NCI-H524 treated with DMSO at 0.1 percent for 48 hours (cell line): ENCODE results near the gene MRPL32.

Experiments used
- DNase-seq: peaks from one replicate; lab custom pipeline; 2025; lab: John Stamatoyannopoulos, UW

The MRPL32 gene

DNA sequence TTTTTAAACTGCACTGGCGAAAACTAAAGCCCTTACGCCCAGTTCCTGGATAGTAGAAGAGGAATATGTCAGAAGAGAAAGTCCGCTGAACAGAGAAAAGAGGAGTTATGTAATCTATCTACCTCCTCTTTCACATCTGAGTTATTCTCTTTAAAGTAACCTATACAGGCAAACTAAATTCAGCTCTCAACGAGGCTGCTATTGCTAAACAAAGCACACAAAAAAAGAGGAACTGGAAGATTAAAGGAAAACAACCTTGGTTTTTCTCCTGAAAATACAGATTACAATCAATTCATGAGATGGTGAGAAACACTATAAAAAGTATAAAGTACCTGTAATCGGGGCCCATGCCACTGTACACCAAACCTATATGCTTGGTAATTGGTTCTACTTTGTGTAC is 6.0 kb upstream of the MRPL32 start:
- DNase-seq: no peak

DNA sequence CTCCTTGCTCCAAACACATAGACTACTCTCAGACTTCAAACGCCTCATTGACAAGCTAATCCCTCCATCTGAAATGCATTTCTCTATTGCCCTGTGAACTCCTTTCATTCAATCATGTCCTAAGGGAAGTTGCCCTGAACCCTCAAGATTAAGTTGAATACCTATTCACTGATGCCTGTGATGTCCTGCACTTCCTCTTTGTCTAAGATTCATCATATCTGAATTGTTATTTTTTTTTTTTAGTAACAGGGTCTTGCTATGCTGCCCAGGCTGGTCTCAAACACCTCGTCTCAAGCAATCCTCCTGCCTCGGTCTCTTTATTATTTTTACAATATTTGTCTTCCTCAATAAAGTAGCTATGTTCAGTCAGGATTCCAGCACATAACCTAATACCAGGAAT is 3.4 kb upstream of the MRPL32 start:
- DNase-seq: no peak

GRCh38 chr7:42929449-42929848 is 2.7 kb upstream of the MRPL32 start:
- DNase-seq: no peak

DNA sequence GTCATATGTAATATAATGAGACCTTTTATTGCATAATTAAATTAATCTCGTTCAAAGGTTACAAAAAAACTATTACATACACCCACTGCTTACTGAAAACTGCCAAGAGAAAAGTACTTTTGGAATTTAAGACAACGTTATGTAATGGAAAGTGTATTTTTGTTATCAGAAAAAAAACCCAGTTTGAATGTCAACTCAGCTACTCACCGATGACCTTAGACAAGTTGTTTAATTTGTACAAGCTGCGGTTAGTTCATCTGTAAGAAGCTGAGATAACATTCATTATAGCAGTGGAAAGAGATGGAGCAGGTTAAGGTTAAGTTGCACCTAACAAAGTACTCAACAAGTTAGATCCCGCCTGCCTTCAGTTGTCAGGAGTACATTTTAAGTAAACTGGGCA is 1.3 kb upstream of the MRPL32 start:
- no peak for DNase-seq

GRCh38 chr7:42931447-42931833 is 736 bp upstream of the MRPL32 start:
- no peak for DNase-seq

- DNase-seq: no peak
Observed at GRCh38 chr7:42932811-42933591, 825 bp downstream of the MRPL32 start.

DNA sequence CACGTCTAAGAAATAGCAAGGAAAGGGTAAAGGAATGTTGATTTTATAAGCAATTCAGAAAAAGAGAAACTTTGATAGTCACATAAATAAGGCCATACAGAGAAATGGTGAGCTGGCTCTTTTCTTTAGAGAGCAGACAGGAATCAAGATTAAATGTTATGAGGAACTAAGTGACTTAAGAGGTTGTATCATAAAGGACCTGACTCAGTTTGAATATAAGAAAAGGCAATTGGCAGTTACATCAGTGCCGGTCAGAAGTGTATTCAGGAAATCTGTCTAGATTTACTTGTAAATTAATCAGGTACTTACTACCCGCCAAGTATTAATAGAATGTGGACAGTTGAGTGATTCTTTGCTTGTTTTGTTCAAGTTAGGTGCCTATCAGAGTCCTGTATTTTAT is 2.1 kb downstream of the MRPL32 start:
- no peak for DNase-seq

DNA sequence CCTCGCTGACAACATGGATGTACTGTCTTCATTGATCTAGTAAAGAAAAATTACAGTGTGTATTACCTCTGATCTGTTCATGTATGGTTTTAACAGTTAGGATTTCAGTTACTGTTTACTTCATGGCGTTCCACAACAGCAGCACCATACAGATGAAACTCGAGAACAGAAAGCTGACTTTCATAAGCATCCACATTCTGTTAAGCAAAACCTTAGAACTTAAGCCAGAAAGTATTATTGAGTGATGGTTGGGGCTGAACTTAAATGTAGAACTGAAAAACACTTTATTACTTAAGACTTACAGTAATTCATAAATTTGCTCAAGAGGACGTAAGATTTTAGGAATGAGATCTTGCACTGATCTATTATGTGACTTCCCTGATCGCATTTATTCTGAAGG is 3.7 kb downstream of the MRPL32 start:
- no peak for DNase-seq

- DNase-seq: no peak
Observed at GRCh38 chr7:42939457-42940240, 7.5 kb downstream of the MRPL32 start.

- no peak for DNase-seq
Observed at GRCh38 chr7:42940985-42941847, 9.0 kb downstream of the MRPL32 start.

- DNase-seq: no peak
Observed at GRCh38 chr7:42945821-42946626, 13.8 kb downstream of the MRPL32 start.

DNA sequence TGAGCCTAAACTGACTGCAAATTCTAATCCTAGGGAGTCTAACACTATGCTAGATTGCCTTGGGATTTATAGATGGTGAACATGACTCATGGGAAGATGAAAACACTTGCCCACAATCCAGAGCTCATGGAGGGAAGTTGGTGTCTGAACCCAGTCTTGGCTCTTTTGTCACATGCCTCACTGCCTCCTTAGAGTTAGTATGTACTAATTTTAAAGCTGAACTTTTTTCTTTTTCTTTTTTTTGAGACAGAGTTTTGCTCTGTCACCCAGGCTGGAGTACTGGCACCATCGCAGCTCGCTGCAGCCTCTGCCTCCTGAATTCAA is 14.4 kb downstream of the MRPL32 start:
- DNase-seq: no peak

GRCh38 chr7:42947521-42947920 is 15.3 kb downstream of the MRPL32 start:
- no peak for DNase-seq

DNA sequence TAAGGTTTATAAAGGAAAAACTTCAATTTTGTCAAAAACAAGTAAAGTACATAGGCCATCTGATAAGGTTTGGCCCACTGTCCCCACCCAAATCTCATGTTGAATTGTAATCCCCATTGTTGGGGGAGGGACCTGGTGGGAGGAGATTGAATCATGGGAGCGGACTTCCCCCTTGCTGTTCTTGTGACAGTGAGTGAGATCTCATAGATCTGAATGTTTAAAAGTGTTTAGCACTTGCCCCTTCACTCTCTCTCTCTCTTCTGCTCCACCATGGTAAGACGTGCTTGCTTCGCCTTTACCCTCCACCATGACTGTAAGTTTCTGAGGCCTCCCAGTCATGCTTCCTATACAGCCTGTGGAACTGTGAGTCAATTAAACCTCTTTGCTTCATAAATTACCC is 18.2 kb downstream of the MRPL32 start:
- no peak for DNase-seq

DNA sequence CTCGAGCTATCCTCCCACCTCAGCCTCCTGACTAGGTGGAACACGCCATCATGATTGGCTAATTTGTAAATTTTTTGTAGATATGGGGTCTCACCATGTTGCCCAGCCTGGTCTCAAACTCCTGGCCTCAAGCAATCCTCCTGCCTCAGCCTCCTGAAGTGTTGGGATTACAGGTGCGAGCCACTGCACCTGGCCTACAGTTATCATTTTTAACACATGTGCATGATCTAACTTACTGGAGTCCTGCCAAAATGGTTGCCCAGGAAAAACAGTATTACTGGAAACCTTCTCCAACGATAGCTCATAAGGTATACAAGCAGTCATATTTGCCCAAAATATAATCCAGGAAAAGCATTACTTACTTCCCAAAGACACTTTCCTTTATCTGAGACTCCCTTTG is 20.2 kb downstream of the MRPL32 start:
- no peak for DNase-seq

DNA sequence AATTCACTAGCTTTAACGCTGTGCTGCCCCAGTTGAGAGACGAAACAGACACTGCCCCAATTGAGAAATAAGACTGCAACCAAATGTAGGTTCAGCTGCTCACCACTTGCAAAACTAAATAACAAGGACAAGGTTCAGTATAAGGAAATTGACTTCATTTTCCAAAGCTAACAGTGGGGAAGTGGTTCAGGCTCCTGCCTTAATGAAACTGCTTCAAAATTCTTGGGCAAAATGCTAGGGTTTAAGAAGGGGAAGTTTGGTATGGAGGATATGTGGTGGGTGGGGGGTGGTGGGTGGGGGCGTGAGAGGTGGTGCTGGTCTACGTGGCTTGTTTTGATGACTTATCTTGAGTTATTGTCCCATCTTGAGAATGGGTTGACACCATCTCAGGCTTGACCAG is 21.8 kb downstream of the MRPL32 start:
- DNase-seq: no peak

DNA sequence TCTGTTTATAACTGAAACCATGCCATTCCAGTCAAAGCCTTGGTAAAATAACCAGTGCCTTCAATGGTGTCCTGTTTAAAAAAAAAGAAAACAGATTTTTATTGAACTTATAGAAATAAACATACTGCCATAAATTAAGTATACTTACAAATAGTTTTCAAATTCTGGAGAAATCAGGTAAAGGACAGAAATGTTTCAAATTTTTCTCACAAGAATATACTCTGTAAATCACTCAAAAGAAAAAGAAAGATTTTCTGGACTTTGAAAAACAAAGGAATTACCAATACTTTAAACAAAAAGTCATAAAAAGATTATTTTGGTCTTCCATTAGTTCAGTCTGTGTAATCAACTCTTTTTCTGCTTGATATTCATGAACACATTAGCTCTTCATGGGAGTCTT is 23.9 kb downstream of the MRPL32 start:
- no peak for DNase-seq

DNA sequence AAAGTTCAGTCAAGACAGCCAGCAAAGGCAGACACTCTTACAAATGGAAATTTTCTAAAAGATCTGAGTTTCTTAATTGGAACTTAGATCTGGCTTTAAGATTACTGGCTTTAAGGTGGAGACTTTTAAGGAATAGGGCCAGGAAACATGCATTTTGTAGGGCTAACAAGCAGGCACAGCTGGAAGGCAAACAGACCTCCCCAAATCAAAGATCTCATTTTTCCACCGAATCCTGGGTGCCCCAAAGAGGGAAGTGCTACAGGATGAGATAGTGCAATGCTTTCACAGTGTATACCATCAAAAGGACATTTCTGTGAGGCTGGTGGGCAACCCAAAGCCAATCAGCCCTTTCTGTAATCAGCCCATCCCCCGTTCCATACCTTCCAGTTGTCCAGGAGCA is 27.4 kb downstream of the MRPL32 start:
- no peak for DNase-seq

- DNase-seq: no peak
Observed at GRCh38 chr7:42960762-42961161, 28.6 kb downstream of the MRPL32 start.

- no peak for DNase-seq
Observed at GRCh38 chr7:42961170-42961569, 29.0 kb downstream of the MRPL32 start.

GRCh38 chr7:42964293-42964692 is 32.1 kb downstream of the MRPL32 start:
- DNase-seq: no peak
